ENCODE results near the gene TUBGCP3. TPM values are rescaled to one million over a fixed set of nuclear protein-coding genes. Genes with fewer than 3 reads are reported as not detected.
"Not testable (repeated sequence)": the region's sequence is repeated elsewhere in the genome, so short reads cannot be mapped to it uniquely, and the experiment has no call there.

TUBGCP3 gene
- total RNA-seq, 2 donors from 2014 or later = 26.7 to 30.0 TPM

DNA sequence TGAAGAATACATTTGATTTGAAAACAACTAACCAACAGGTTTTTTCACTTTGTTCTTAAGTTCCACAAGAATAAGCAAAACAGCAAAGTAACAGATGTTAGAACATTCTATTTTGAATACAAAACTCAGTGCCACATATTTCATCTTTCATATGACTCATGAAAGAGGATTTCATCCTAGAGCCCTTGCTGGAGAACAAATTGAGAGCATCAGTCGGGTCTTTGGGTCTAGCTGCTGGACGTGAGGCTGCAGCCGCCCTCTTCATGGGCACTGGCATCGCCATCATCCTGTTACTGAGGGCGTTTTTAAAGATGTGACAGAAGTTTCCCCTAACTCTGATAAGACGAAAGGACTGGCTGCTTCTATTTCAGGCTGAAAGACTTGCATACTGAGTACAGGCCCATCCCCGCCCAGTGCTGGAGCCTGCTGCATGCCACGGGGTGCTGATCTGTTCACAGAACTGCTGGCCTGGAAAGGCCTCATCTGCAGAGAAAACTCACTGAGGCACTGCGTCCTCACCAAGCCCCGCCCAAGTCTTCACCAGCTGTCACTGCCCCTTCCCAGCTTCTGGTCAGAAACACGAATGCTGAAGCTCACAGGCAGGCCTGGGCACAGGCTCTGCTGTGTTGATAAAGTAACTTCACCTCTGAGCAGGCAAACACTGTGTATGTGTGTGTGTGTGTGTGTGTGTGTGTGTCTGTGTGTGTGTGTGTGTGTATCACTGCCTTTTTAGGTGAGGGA, 101.4 kb downstream of the TUBGCP3 start:
- Histone ChIP-seq H3K4me1 (no peaks in the 10 kb centered on the region), H3K27me3 (no peaks in the 10 kb centered on the region), H3K27ac (no peak overlapping the region), H3K9me3 (no peaks in the 10 kb centered on the region), H3K4me3 (no peak overlapping the region), H3K36me3 (replicated peaks in 1 of 2; ENCODE audit: insufficient read depth in 1 of 2, low read depth in 2 of 2) (peaks cover 0 to 3% of the 10 kb centered on the region in 2 donors)
- intact Hi-C loops (cut with DNase I) = no loop called here
- no peak for TF ChIP-seq POLR2A (IDR thresholded peaks at IDR 0.05)
- TF ChIP-seq, protein P1, sequence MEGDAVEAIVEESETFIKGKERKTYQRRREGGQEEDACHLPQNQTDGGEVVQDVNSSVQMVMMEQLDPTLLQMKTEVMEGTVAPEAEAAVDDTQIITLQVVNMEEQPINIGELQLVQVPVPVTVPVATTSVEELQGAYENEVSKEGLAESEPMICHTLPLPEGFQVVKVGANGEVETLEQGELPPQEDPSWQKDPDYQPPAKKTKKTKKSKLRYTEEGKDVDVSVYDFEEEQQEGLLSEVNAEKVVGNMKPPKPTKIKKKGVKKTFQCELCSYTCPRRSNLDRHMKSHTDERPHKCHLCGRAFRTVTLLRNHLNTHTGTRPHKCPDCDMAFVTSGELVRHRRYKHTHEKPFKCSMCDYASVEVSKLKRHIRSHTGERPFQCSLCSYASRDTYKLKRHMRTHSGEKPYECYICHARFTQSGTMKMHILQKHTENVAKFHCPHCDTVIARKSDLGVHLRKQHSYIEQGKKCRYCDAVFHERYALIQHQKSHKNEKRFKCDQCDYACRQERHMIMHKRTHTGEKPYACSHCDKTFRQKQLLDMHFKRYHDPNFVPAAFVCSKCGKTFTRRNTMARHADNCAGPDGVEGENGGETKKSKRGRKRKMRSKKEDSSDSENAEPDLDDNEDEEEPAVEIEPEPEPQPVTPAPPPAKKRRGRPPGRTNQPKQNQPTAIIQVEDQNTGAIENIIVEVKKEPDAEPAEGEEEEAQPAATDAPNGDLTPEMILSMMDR (IDR thresholded peaks at IDR 0.05) = no peak
- no peak for DNase-seq
- ATAC-seq = no peak
- WGBS, 2 donors = 94 to 96% methylated on average over 6 to 11 of the region's 11 CpGs

DNA sequence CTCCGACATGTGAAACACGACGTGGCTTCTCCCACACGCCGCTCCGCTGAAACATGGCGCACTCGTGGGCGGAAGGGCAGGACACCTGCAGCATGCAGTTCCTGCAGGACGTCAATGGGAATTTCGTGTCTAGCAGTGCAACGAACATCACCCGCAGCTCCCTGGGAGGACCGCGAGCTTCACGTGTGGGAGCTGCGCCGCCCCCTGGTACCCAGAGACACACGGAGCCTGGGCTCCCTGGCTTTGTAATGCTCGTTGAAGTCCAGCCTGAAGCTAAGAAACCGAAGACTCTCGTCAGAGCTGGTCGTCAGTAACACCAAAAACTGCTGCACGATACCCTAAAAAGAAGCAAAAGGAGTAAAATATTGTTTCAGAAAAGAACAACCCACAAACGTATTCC, 102.1 kb downstream of the TUBGCP3 start:
- H3K4me1 ChIP-seq; H3K36me3 ChIP-seq (replicated peaks in 1 of 2; ENCODE audit: insufficient read depth in 1 of 2, low read depth in 2 of 2); H3K27ac ChIP-seq; H3K27me3 ChIP-seq; H3K4me3 ChIP-seq; H3K9me3 ChIP-seq; intact Hi-C loops (cut with DNase I); DNase-seq; ATAC-seq: not testable (repeated sequence)
- 93 to 97% methylated on average over 14 to 16 of the region's 25 CpGs for WGBS, 2 donors

DNA sequence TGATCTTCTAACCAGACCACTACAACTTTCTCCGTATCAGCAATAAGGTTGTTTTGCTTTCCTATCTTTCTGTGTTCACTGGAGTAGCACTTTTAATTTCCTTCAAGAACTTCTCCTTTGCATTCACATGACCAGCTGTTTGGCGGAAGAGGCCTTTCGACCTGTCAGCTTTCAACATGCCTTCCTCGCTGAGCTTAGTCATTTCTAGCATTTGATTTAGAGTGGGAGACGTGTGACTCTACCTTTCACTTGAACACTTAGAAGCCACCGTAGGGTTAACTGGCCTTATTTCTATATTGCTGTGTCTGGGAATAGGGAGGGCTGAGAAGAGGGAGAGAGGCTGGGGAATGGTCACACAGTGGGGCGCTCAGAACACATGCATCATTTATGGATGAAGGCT, 104.7 kb downstream of the TUBGCP3 start:
- peaks cover 0 to 3% of the 10 kb centered on the region in 2 donors for H3K36me3 ChIP-seq (replicated peaks in 1 of 2; ENCODE audit: insufficient read depth in 1 of 2, low read depth in 2 of 2)
- no peaks in the 10 kb centered on the region for H3K4me1 ChIP-seq
- no peak overlapping the region for H3K27ac ChIP-seq
- WGBS, 2 donors = 95 to 96% methylated on average over 7 of the region's 7 CpGs
- ATAC-seq (no peak), DNase-seq (no peak)
- no peaks in the 10 kb centered on the region for H3K27me3 ChIP-seq
- intact Hi-C loops (cut with DNase I) = no loop called here
- TF ChIP-seq, protein P1 (IDR thresholded peaks at IDR 0.05) = no peak
- no peak for TF ChIP-seq POLR2A (IDR thresholded peaks at IDR 0.05)
- H3K4me3 ChIP-seq = no peak overlapping the region
- H3K9me3 ChIP-seq = no peaks in the 10 kb centered on the region

DNA sequence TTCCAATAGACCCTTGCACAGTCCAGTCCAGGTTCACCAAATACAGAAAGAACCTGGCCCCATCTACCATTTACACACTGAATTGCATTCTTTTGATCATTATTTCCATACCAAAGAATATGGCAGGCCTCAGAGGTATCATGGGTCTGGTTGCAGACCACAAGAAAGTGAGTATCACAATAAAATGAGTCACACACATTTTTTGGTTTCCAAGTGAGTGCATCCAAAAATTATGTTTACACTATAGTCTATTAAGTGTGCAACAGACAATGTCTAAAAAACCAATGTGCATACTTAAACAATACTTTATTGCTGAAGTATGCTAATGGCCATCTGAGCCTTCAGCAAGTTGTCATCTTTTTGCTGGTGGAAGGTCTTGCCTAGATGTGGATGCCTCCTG, 106.5 kb downstream of the TUBGCP3 start:
- no peak overlapping the region for H3K27ac ChIP-seq
- intact Hi-C loops (cut with DNase I) = no loop called here
- ATAC-seq (no peak), DNase-seq (no peak)
- peaks cover 0 to 3% of the 10 kb centered on the region in 2 donors for H3K36me3 ChIP-seq (replicated peaks in 1 of 2; ENCODE audit: insufficient read depth in 1 of 2, low read depth in 2 of 2)
- no peaks in the 10 kb centered on the region for H3K4me1 ChIP-seq
- H3K27me3 ChIP-seq = no peaks in the 10 kb centered on the region
- no peak for TF ChIP-seq POLR2A (IDR thresholded peaks at IDR 0.05)
- TF ChIP-seq, protein P1 (IDR thresholded peaks at IDR 0.05) = no peak
- H3K4me3 ChIP-seq = no peak overlapping the region
- H3K9me3 ChIP-seq = no peaks in the 10 kb centered on the region

DNA sequence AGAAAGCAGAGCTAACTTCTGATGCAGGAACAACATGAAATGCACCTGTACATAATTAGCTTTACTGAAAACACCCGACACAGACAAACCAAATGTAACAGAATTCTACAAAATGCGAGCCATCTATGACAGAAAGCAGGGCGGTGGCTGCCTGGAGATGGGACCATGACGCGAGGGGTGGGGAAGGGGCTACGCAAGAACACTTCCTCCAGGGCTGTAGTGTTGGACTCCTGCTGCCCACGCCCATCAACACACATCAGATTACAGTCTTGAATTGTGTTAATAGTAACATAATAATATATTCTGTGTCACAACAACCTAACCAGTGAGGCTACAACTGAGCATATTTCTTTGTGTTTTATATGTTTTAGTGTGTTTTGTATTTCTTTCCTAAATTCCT, 108.6 kb downstream of the TUBGCP3 start:
- ATAC-seq = no peak
- WGBS, 2 donors = 95 to 96% methylated on average over 7 of the region's 7 CpGs
- no peak overlapping the region for H3K4me3 ChIP-seq

More for the DNA sequence above, 108.6 kb downstream of the TUBGCP3 start:
- Histone ChIP-seq H3K27me3 (no peaks in the 10 kb centered on the region), H3K9me3 (no peaks in the 10 kb centered on the region), H3K36me3 (replicated peaks in 1 of 2; ENCODE audit: insufficient read depth in 1 of 2, low read depth in 2 of 2) (no peaks in the 10 kb centered on the region), H3K27ac (no peak overlapping the region), H3K4me1 (no peaks in the 10 kb centered on the region)
- no peak for TF ChIP-seq POLR2A (IDR thresholded peaks at IDR 0.05)
- TF ChIP-seq, protein P1 (IDR thresholded peaks at IDR 0.05) = no peak
- no peak for DNase-seq
- intact Hi-C loops (cut with DNase I) = no loop called here
